Breast epithelium (tissue), 4 donors: ENCODE data around the gene ZNF775. TPM values are rescaled to one million over a fixed set of nuclear protein-coding genes. Genes with fewer than 3 reads are reported as not detected.

Source experiments
- DNase-seq, 2 donors: peaks; one replicate each; pipeline ENCODE4 v3.0.0-alpha.2; 2019; ENCODE audit warnings: low spot score in 2 of 2
- H3K27ac ChIP-seq, 2 donors: fragments of 200-600 bp; sonication (generic) in 1 of 2; one replicate each; pipeline ENCODE4 v1.5.1; 2016 to 2019; ENCODE audit warnings: mild to moderate bottlenecking in 1 of 2
- H3K27me3 ChIP-seq, 2 donors: fragments of 200-600 bp; sonication (generic) in 1 of 2; one replicate each; pipeline versions ENCODE4 v1.5.1 to v1.6.0; 2017 to 2019; ENCODE audit warnings: control low read depth in 1 of 2, mild to moderate bottlenecking in 1 of 2
- H3K36me3 ChIP-seq: fragments of 200-600 bp; one replicate; pipeline ENCODE4 v1.5.1; 2019
- H3K4me1 ChIP-seq, 2 donors: fragments of 200-600 bp; sonication (generic); one replicate each; pipeline ENCODE4 v1.5.1; 2016 to 2019; ENCODE audit warnings: control low read depth in 1 of 2
- H3K4me3 ChIP-seq, 3 donors: fragments of 200-600 bp; sonication (generic); 1 replicate in 2 of 3; 2 replicates in 1 of 3; pipeline ENCODE4 v1.5.1; 2016 to 2019; ENCODE audit warnings: mild to moderate bottlenecking in 3 of 3, moderate library complexity in 2 of 3
- H3K9me3 ChIP-seq, 2 donors: fragments of 200-600 bp; sonication (generic) in 1 of 2; one replicate each; pipeline ENCODE4 v1.5.1; 2016 to 2019; ENCODE audit warnings: control low read depth in 1 of 2
- CTCF ChIP-seq, 3 donors: fragments of 450-650 bp; IDR thresholded peaks; one replicate each; pipeline ENCODE4 v1.5.1; 2016 to 2017; ENCODE audit warnings: antibody characterized with exemption in 3 of 3, mild to moderate bottlenecking in 3 of 3, moderate library complexity in 3 of 3
- POLR2A ChIP-seq: fragments of 450-650 bp; IDR thresholded peaks from one replicate; pipeline ENCODE4 v1.6.1; 2016; ENCODE audit warnings: antibody characterized with exemption, mild to moderate bottlenecking, moderate library complexity
- POLR2AphosphoS5 ChIP-seq, 3 donors: sonication (generic); formaldehyde crosslinking; IDR thresholded peaks; one replicate each; pipeline ENCODE4 v1.6.1; 2017; ENCODE audit warnings: antibody characterized with exemption in 3 of 3
- intact Hi-C: fragments of 100-400 bp; cut with DNase I; formaldehyde crosslinking; loops from one replicate; pipeline ENCODE4 v1.15.1; 2023; ENCODE audit warnings: low total_unique reads
- total RNA-seq, 3 donors: library from RNA; depleted of rRNA; stranded (reverse); fragments of >200 nt; gene quantifications; one replicate each; pipeline ENCODE4 v1.1.0, GENCODE V29; 2016

ZNF775 gene
- total RNA-seq, 3 donors from 2014 or later: 1.9 to 5.7 (median 4.6) TPM

- Histone ChIP-seq H3K4me1 (peaks cover 2 to 13% of the 10 kb centered on the region in 2 donors), H3K9me3 (no peaks in the 10 kb centered on the region), H3K4me3 (peak overlapping the region; percentile 64 to 92 (median 87)), H3K27ac (peak overlapping the region; percentile 97 to 98), H3K36me3 (peaks cover 9% of the 10 kb centered on the region), H3K27me3 (no peaks in the 10 kb centered on the region)
- TF ChIP-seq CTCF (IDR thresholded peaks at IDR 0.05) (no peak), POLR2A (no peak), POLR2AphosphoS5 (IDR thresholded peaks at IDR 0.05) (no peak)
- intact Hi-C loops: no loop called here
- DNase-seq: no peak
These were observed 11.4 kb upstream of the ZNF775 start for GRCh38 chr7:150367677-150368095.

GRCh38 chr7:150368096-150368883 is 10.8 kb upstream of the ZNF775 start, which contains the start of gene REPIN1:
TSS of gene REPIN1 (plus strand) at chr7:150368822. CDS start at chr7:150369712, 890 bp downstream.
- peak; percentile 92 to 96 for DNase-seq
- intact Hi-C loops: no loop called here
- no peak for TF ChIP-seq CTCF (IDR thresholded peaks at IDR 0.05)
- TF ChIP-seq POLR2AphosphoS5 (IDR thresholded peaks at IDR 0.05): peak; percentile 42 to 67 (median 53)
- peak; percentile 14 for TF ChIP-seq POLR2A

GRCh38 chr7:150368884-150369747 is 10.0 kb upstream of the ZNF775 start:
- TF ChIP-seq POLR2A (no peak), POLR2AphosphoS5 (IDR thresholded peaks at IDR 0.05) (peak in 2 of 3 donors; percentile 5)
- intact Hi-C loops: no loop called here
- H3K36me3 ChIP-seq: peaks cover 9% of the 10 kb centered on the region
- peak overlapping the region; percentile 64 to 92 (median 87) for H3K4me3 ChIP-seq
- no peaks in the 10 kb centered on the region for H3K9me3 ChIP-seq
- H3K4me1 ChIP-seq: peaks cover 8 to 21% of the 10 kb centered on the region in 2 donors
- DNase-seq: peak; percentile 43 to 67
- no peaks in the 10 kb centered on the region for H3K27me3 ChIP-seq
- H3K27ac ChIP-seq: peak overlapping the region; percentile 97 to 98

More at GRCh38 chr7:150368096-150368883, 10.8 kb upstream of the ZNF775 start, which contains the start of gene REPIN1:
- H3K4me1 ChIP-seq: peaks cover 6 to 16% of the 10 kb centered on the region in 2 donors
- peak within 1 kb of the TSS; percentile 64 to 92 (median 87) for H3K4me3 ChIP-seq
- H3K27ac ChIP-seq: peak within 1 kb of the TSS; percentile 97 to 98
- no peaks in the 10 kb centered on the region for H3K27me3 ChIP-seq
- peaks cover 9% of the 10 kb centered on the region for H3K36me3 ChIP-seq
- no peaks in the 10 kb centered on the region for H3K9me3 ChIP-seq

GRCh38 chr7:150369748-150370501 is 9.2 kb upstream of the ZNF775 start:
- Histone ChIP-seq H3K9me3 (no peaks in the 10 kb centered on the region), H3K4me1 (peaks cover 8 to 21% of the 10 kb centered on the region in 2 donors), H3K27ac (peak overlapping the region; percentile 97 to 98), H3K4me3 (peak overlapping the region; percentile 64 to 92 (median 87)), H3K36me3 (peaks cover 9% of the 10 kb centered on the region), H3K27me3 (no peaks in the 10 kb centered on the region)
- no peak for DNase-seq
- TF ChIP-seq POLR2AphosphoS5 (IDR thresholded peaks at IDR 0.05) (no peak), CTCF (IDR thresholded peaks at IDR 0.05) (no peak), POLR2A (no peak)
- intact Hi-C loops: no loop called here

GRCh38 chr7:150370612-150371071 is 8.5 kb upstream of the ZNF775 start:
- Histone ChIP-seq H3K4me3 (peak overlapping the region in 2 of 3 donors; percentile 87 to 92), H3K4me1 (peaks cover 8 to 21% of the 10 kb centered on the region in 2 donors), H3K27ac (peak overlapping the region; percentile 97 to 98), H3K9me3 (no peaks in the 10 kb centered on the region), H3K27me3 (no peaks in the 10 kb centered on the region), H3K36me3 (peaks cover 9% of the 10 kb centered on the region)
- TF ChIP-seq CTCF (IDR thresholded peaks at IDR 0.05) (no peak), POLR2AphosphoS5 (IDR thresholded peaks at IDR 0.05) (no peak), POLR2A (no peak)
- intact Hi-C loops: no loop called here
- no peak for DNase-seq
